Activated naive CD4-positive, alpha-beta T cell treated with anti-CD3 and anti-CD28 coated beads for 36 hours (primary cell): Measurements from ENCODE around the gene AZGP1. TPM values are rescaled to one million over a fixed set of nuclear protein-coding genes. Genes with fewer than 3 reads are reported as not detected.
"Not testable (repeated sequence)": the region's sequence is repeated elsewhere in the genome, so short reads cannot be mapped to it uniquely, and the experiment has no call there.

Source experiments
- CTCF ChIA-PET: fragments of 350-600 bp; sonication (Branson Sonifier 250); formaldehyde crosslinking; loops from one replicate; lab custom pipeline; 2021; ENCODE audit warnings: antibody characterized with exemption; lab: Charles Lee
- DNase-seq: peaks from one replicate; pipeline ENCODE4 v3.0.0-alpha.2; 2020
- H3K27ac Mint-ChIP-seq: one replicate; pipeline ENCODE4 v1.8.0; 2021; ENCODE audit warnings: mild to moderate bottlenecking, mixed read lengths
- H3K27me3 Mint-ChIP-seq: one replicate; pipeline ENCODE4 v1.8.0; 2021; ENCODE audit warnings: low read depth, mixed read lengths
- H3K36me3 Mint-ChIP-seq: one replicate; pipeline ENCODE4 v1.8.0; 2021; ENCODE audit warnings: low read depth, mixed read lengths
- H3K4me1 Mint-ChIP-seq: one replicate; pipeline ENCODE4 v1.8.0; 2021; ENCODE audit warnings: low read depth, mixed read lengths
- H3K4me3 Mint-ChIP-seq: one replicate; pipeline ENCODE4 v1.8.0; 2021; ENCODE audit warnings: mild to moderate bottlenecking, moderate library complexity, mixed read lengths
- H3K9me3 Mint-ChIP-seq: one replicate; pipeline ENCODE4 v1.8.0; 2021; ENCODE audit warnings: mixed read lengths
- intact Hi-C: fragments of 100-400 bp; cut with micrococcal nuclease; formaldehyde crosslinking; loops from one replicate; pipeline ENCODE4 v1.15.1; 2023
- total RNA-seq, 2 experiments: library from RNA; stranded (reverse); gene quantifications; one replicate each; pipeline ENCODE4 v1.2.3, GENCODE V29; 2021

AZGP1 gene
- total RNA-seq, 2 experiments from 2014 or later = not detected

DNA sequence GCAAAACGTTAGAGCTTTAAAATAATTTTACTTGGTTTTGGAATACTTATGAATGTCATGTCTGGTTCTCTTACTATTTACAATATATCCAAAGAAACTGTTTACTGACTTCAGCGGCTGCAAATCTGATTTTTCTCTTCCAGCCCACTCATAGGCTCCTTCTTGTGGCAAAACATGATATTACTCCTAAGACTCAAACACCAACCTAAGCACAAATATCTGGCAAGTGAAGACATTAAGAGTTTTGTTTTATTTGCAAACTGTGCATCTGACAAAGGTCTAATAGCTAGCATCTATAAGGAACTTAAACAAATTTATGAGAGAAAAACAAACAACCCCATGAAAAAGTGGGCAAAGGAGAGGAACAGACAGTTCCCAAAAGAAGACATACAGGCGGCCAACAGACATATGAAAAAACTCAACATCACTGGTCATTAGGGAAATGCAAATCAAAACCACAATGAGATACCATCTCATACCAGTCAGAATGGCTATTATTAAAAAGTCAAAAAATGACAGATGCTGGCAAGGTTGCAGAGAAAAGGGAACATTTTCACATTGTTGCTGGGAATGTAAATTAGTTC is 26.1 kb downstream of the AZGP1 start:
- H3K9me3 Mint-ChIP-seq = peaks cover 2% of the 10 kb centered on the region
- no peak for DNase-seq
- no peaks in the 10 kb centered on the region for H3K27me3 Mint-ChIP-seq
- intact Hi-C loops = loop anchor here (1.0 to 2.0 kb wide), 2 partner anchors 21 to 36 kb away; partner anchors contain the start of gene GJC3
- H3K27ac Mint-ChIP-seq = no peak overlapping the region
- no peak overlapping the region for H3K4me3 Mint-ChIP-seq
- H3K4me1 Mint-ChIP-seq = peaks cover 8% of the 10 kb centered on the region
- CTCF ChIA-PET = interaction anchor here (0.6 to 4.0 kb wide), 4 partner anchors 30 to 38 kb away, joined by 3 to 14 read pairs (median 4); no protein-coding TSS in a partner anchor
- H3K36me3 Mint-ChIP-seq = no peaks in the 10 kb centered on the region

GRCh38 chr7:99947608-99948007 is 28.2 kb downstream of the AZGP1 start:
- Mint-ChIP-seq H3K36me3 (no peaks in the 10 kb centered on the region), H3K27ac (no peak overlapping the region), H3K4me3 (no peak overlapping the region), H3K4me1 (peaks cover 10% of the 10 kb centered on the region), H3K27me3 (no peaks in the 10 kb centered on the region), H3K9me3 (peaks cover 2% of the 10 kb centered on the region)
- intact Hi-C loops = loop anchor here (2.0 kb wide), 1 partner anchor 19 kb away; the partner anchor contains the start of gene GJC3
- no peak for DNase-seq
- CTCF ChIA-PET = interaction anchor here (4.0 kb wide), 1 partner anchor 34 kb away, joined by 14 read pairs; no protein-coding TSS in a partner anchor

GRCh38 chr7:99944497-99945070 is 31.2 kb downstream of the AZGP1 start:
- DNase-seq = no peak
- Mint-ChIP-seq H3K4me3 (no peak overlapping the region), H3K4me1 (peaks cover 10% of the 10 kb centered on the region), H3K27ac (no peak overlapping the region), H3K36me3 (no peaks in the 10 kb centered on the region), H3K9me3 (no peaks in the 10 kb centered on the region), H3K27me3 (no peaks in the 10 kb centered on the region)
- intact Hi-C loops = no loop called here
- CTCF ChIA-PET = interaction anchor here (0.8 to 1.7 kb wide), 3 partner anchors 15 to 45 kb away, joined by 3 to 4 read pairs (median 3); partner anchors contain the start of genes GJC3 and TRIM4

GRCh38 chr7:99943641-99944496 is 32.0 kb downstream of the AZGP1 start:
- Mint-ChIP-seq H3K4me1 (peaks cover 10% of the 10 kb centered on the region), H3K27ac (no peak overlapping the region), H3K4me3 (peak overlapping the region; percentile 22), H3K36me3 (no peaks in the 10 kb centered on the region), H3K9me3 (no peaks in the 10 kb centered on the region), H3K27me3 (no peaks in the 10 kb centered on the region)
- intact Hi-C loops = no loop called here
- DNase-seq = peak; percentile 22
- CTCF ChIA-PET = interaction anchor here (0.8 to 1.7 kb wide), 4 partner anchors 14 to 422 kb away, joined by 3 to 4 read pairs (median 3); partner anchors contain the start of genes GJC3 and TRIM4

GRCh38 chr7:99938296-99938695 is 37.5 kb downstream of the AZGP1 start:
- CTCF ChIA-PET = interaction anchor here (1.4 to 2.0 kb wide), 3 partner anchors 20 to 42 kb away, joined by 4 to 9 read pairs (median 6); no protein-coding TSS in a partner anchor
- DNase-seq = no peak
- intact Hi-C loops = no loop called here
- peaks cover 7% of the 10 kb centered on the region for H3K9me3 Mint-ChIP-seq
- no peaks in the 10 kb centered on the region for H3K36me3 Mint-ChIP-seq
- no peaks in the 10 kb centered on the region for H3K27me3 Mint-ChIP-seq
- no peak overlapping the region for H3K4me3 Mint-ChIP-seq
- H3K4me1 Mint-ChIP-seq = peaks cover 10% of the 10 kb centered on the region
- H3K27ac Mint-ChIP-seq = no peak overlapping the region

GRCh38 chr7:99935009-99935408 is 40.8 kb downstream of the AZGP1 start:
- H3K4me3 Mint-ChIP-seq, H3K9me3 Mint-ChIP-seq, H3K27me3 Mint-ChIP-seq, intact Hi-C loops, H3K36me3 Mint-ChIP-seq, H3K27ac Mint-ChIP-seq: not testable (repeated sequence)
- peaks cover 16% of the 10 kb centered on the region for H3K4me1 Mint-ChIP-seq
- CTCF ChIA-PET = interaction anchor here (0.5 kb wide), 1 partner anchor 196 kb away, joined by 4 read pairs; no protein-coding TSS in a partner anchor
- DNase-seq = peak; percentile 54

GRCh38 chr7:99930376-99930775 is 45.5 kb downstream of the AZGP1 start:
- H3K36me3 Mint-ChIP-seq = no peaks in the 10 kb centered on the region
- H3K27ac Mint-ChIP-seq = no peak overlapping the region
- CTCF ChIA-PET = interaction anchor here (0.6 to 2.4 kb wide), 11 partner anchors 11 to 1204 kb away, joined by 3 to 17 read pairs (median 3); partner anchors contain the start of gene TRIM4
- peaks cover 31% of the 10 kb centered on the region for H3K4me1 Mint-ChIP-seq
- H3K4me3 Mint-ChIP-seq = no peak overlapping the region
- DNase-seq = no peak
- intact Hi-C loops = no loop called here
- no peaks in the 10 kb centered on the region for H3K27me3 Mint-ChIP-seq
- no peaks in the 10 kb centered on the region for H3K9me3 Mint-ChIP-seq

DNA sequence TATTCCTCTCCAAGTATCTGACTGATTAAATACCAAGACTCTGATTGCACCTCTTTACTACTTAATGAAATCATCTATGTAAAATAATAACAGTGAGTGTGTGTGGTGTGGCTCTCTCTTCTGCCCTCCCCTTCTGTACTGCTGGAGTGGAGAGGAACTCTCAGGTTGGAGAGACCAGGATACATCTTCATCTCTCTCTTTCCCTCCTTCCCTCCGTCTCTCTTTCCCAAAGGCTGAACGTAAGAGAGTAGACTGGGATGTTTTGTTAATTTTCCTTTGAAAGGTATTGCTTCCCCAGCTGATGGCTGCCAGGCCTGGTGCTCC is 46.1 kb downstream of the AZGP1 start:
- no peak for DNase-seq
- intact Hi-C loops = loop anchor here (1.0 to 2.0 kb wide), 4 partner anchors 19 to 62 kb away; no protein-coding TSS in a partner anchor
- no peaks in the 10 kb centered on the region for H3K27me3 Mint-ChIP-seq
- CTCF ChIA-PET = interaction anchor here (0.6 to 2.4 kb wide), 14 partner anchors 10 to 771 kb away, joined by 3 to 17 read pairs (median 4); partner anchors contain the start of gene TRIM4
- no peaks in the 10 kb centered on the region for H3K36me3 Mint-ChIP-seq
- H3K4me3 Mint-ChIP-seq = peak overlapping the region; percentile 66
- H3K9me3 Mint-ChIP-seq = no peaks in the 10 kb centered on the region
- peaks cover 24% of the 10 kb centered on the region for H3K4me1 Mint-ChIP-seq
- peak overlapping the region; percentile 46 for H3K27ac Mint-ChIP-seq

- H3K4me1 Mint-ChIP-seq = peaks cover 23% of the 10 kb centered on the region
- H3K9me3 Mint-ChIP-seq = no peaks in the 10 kb centered on the region
- H3K4me3 Mint-ChIP-seq = peak within 1 kb of the TSS; percentile 66
- H3K27ac Mint-ChIP-seq = peak within 1 kb of the TSS; percentile 46
- peak; percentile 72 for DNase-seq
- CTCF ChIA-PET = interaction anchor here (0.6 to 2.4 kb wide), 14 partner anchors 9 to 772 kb away, joined by 3 to 17 read pairs (median 4); partner anchors contain the start of gene TRIM4
- no peaks in the 10 kb centered on the region for H3K36me3 Mint-ChIP-seq
- intact Hi-C loops = loop anchor here (1.0 to 2.0 kb wide), 4 partner anchors 20 to 62 kb away; no protein-coding TSS in a partner anchor
- no peaks in the 10 kb centered on the region for H3K27me3 Mint-ChIP-seq
Measured at GRCh38 chr7:99928994-99929729, 46.7 kb downstream of the AZGP1 start, which contains the start of gene GJC3. GJC3 (minus strand) TSS chr7:99929620; CDS start chr7:99929620, 0 bp downstream.

DNA sequence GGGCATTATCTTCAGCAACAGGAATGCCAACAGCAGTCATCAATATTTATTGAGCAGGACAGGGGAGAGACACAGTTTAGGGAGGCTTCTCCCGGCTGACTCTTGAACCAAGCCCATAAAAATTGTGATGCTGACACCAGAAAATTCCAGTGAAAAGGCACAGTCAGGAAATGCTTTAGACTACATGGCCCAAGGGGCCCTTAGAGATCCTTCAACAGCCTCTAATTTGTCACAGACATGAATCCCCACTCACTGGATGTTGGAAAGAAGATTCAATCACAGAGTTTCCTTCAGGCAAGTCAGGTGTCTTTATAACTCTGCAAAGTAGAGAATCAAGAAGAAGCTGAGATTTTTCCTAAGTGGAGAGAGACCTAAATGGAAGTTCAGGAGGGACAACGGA is 47.6 kb downstream of the AZGP1 start:
- Mint-ChIP-seq H3K9me3 (no peaks in the 10 kb centered on the region), H3K4me1 (peaks cover 23% of the 10 kb centered on the region), H3K36me3 (no peaks in the 10 kb centered on the region), H3K4me3 (no peak overlapping the region), H3K27me3 (no peaks in the 10 kb centered on the region), H3K27ac (no peak overlapping the region)
- no peak for DNase-seq
- intact Hi-C loops = loop anchor here (2.0 kb wide), 2 partner anchors 21 to 51 kb away; no protein-coding TSS in a partner anchor
- CTCF ChIA-PET = interaction anchor here (1.1 to 2.4 kb wide), 3 partner anchors 8 to 15 kb away, joined by 4 to 17 read pairs (median 8); partner anchors contain the start of gene TRIM4

- CTCF ChIA-PET = interaction anchor here (1.0 to 1.1 kb wide), 2 partner anchors 10 to 13 kb away, joined by 3 to 4 read pairs; no protein-coding TSS in a partner anchor
- intact Hi-C loops = no loop called here
Measured at GRCh38 chr7:99927536-99927935, 48.3 kb downstream of the AZGP1 start.

More at GRCh38 chr7:99927536-99927935, 48.3 kb downstream of the AZGP1 start:
- Mint-ChIP-seq H3K36me3 (no peaks in the 10 kb centered on the region), H3K9me3 (no peaks in the 10 kb centered on the region), H3K27me3 (no peaks in the 10 kb centered on the region), H3K4me1 (peaks cover 23% of the 10 kb centered on the region), H3K4me3 (no peak overlapping the region), H3K27ac (no peak overlapping the region)
- DNase-seq = no peak
